GM23248 (cell line): ENCODE measurements around the gene TCTN2. TPM values are rescaled to one million over a fixed set of nuclear protein-coding genes. Genes with fewer than 3 reads are reported as not detected.

Experiments used
- DNase-seq: peaks from one replicate; pipeline ENCODE4 v3.0.0-alpha.2; 2015
- H2AFZ ChIP-seq: fragments of 200-600 bp; sonication (generic); 2 replicates; pipeline ENCODE4 v1.6.1; 2016; ENCODE audit warnings: antibody characterized with exemption
- H3F3A ChIP-seq: fragments of 200-600 bp; sonication (generic); 2 replicates; pipeline ENCODE4 v1.6.1; 2016; ENCODE audit warnings: mild to moderate bottlenecking, antibody characterized with exemption, mixed run types; ENCODE audit not compliant: insufficient read depth
- H3K27ac ChIP-seq: fragments of 200-600 bp; sonication (generic); 2 replicates; pipeline ENCODE4 v1.5.1; 2016; ENCODE audit warnings: mild to moderate bottlenecking
- H3K27me3 ChIP-seq: fragments of 200-600 bp; sonication (generic); replicated peaks from 2 replicates; pipeline ENCODE4 v1.6.1; 2016; ENCODE audit warnings: mild to moderate bottlenecking; ENCODE audit not compliant: insufficient read depth
- H3K36me3 ChIP-seq: fragments of 200-600 bp; sonication (generic); 2 replicates; pipeline ENCODE4 v1.6.1; 2016; ENCODE audit warnings: low read depth, mild to moderate bottlenecking
- H3K4me1 ChIP-seq: fragments of 200-600 bp; sonication (generic); 2 replicates; pipeline ENCODE4 v1.6.1; 2016; ENCODE audit warnings: mild to moderate bottlenecking; ENCODE audit not compliant: insufficient read depth
- H3K4me2 ChIP-seq: fragments of 200-600 bp; sonication (generic); one replicate; pipeline ENCODE4 v1.6.1; 2016; ENCODE audit warnings: mild to moderate bottlenecking; ENCODE audit not compliant: unreplicated experiment
- H3K4me3 ChIP-seq: fragments of 200-600 bp; sonication (generic); 2 replicates; pipeline ENCODE4 v1.5.1; 2016; ENCODE audit warnings: mild to moderate bottlenecking
- H3K79me2 ChIP-seq: fragments of 200-600 bp; sonication (generic); 2 replicates; pipeline ENCODE4 v1.6.1; 2016; ENCODE audit warnings: mild to moderate bottlenecking; ENCODE audit not compliant: insufficient read depth
- H3K9ac ChIP-seq: fragments of 200-600 bp; sonication (generic); 2 replicates; pipeline ENCODE4 v1.6.1; 2016; ENCODE audit warnings: mild to moderate bottlenecking
- H3K9me2 ChIP-seq: fragments of 200-600 bp; sonication (generic); 2 replicates; pipeline ENCODE4 v1.6.1; 2016; ENCODE audit warnings: mixed run types, mild to moderate bottlenecking, moderate library complexity; ENCODE audit not compliant: insufficient read depth
- H3K9me3 ChIP-seq: fragments of 200-600 bp; sonication (generic); one replicate; pipeline ENCODE4 v1.6.1; 2017; ENCODE audit warnings: low read depth
- H4K20me1 ChIP-seq: fragments of 200-600 bp; sonication (generic); 2 replicates; pipeline ENCODE4 v1.6.0; 2016; ENCODE audit not compliant: insufficient read depth
- EZH2 ChIP-seq: fragments of 200-600 bp; sonication (generic); IDR thresholded peaks from 2 replicates; pipeline ENCODE4 v1.6.1; 2018; ENCODE audit warnings: antibody characterized with exemption, mild to moderate bottlenecking; ENCODE audit not compliant: insufficient read depth, poor library complexity, severe bottlenecking
- EZH2phosphoT487 ChIP-seq: fragments of 200-600 bp; sonication (generic); IDR thresholded peaks from 2 replicates; pipeline ENCODE4 v1.6.1; 2018; ENCODE audit warnings: antibody characterized with exemption, moderate library complexity, mild to moderate bottlenecking, low read depth; ENCODE audit not compliant: insufficient read depth
- WGBS, 2 experiments: methylation state at CpG; one replicate each; pipeline ENCODE4 v1.1.6; 2015 to 2017; ENCODE audit warnings: low lambda C conversion rate in 2 of 2, low coverage in 1 of 2; ENCODE audit errors: missing lambda C conversion rate in 2 of 2; 5-methylcytosine and 5-hydroxymethylcytosine counted together
- in situ Hi-C: fragments of 300-500 bp; cut with MboI; formaldehyde crosslinking; loops from 2 replicates; pipeline ENCODE4 v1.15.0; 2020
- polyA plus RNA-seq: library from polyadenylated mRNA; unstranded; fragments of >200 nt; fragmentation: Nextera tagmentation; extraction: Ambion mirVana; gene quantifications from 2 replicates; pipeline ENCODE4 v1.2.1, GENCODE V29; 2016
- total RNA-seq: library from RNA; depleted of rRNA; stranded (reverse); fragments of >200 nt; shearing (Covaris generic); gene quantifications from 2 replicates; pipeline ENCODE4 v1.2.3, GENCODE V29; 2014

Gene TCTN2
- total and polyA plus RNA-seq, 2 experiments from 2014 or later: 5.0 to 9.3 TPM

DNA sequence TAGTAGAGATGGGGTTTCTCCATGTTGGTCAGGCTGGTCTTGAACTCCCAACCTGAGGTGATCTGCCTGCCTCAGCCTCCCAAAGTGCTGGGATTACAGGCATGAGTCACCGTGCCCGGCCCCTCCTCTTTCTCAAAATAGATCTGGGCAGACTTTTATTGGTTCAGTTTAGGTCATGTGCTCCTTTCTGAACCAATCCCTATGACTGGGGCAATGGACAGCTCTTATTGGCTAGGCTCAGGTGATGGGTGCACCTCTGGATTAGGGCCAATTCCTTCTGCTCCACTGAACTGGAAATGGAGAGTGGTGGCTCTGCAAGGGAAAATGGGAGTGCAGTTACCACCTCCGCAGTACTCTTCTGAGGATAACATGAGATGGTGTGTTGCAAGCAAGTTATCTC is 35.0 kb downstream of the TCTN2 start:
- TF ChIP-seq EZH2: no peak
- no peak for TF ChIP-seq EZH2phosphoT487
- H3K79me2 ChIP-seq: no peaks in the 10 kb centered on the region
- no peak overlapping the region for H3K4me2 ChIP-seq
- no peaks in the 10 kb centered on the region for H3K4me1 ChIP-seq
- 99 to 100% methylated on average over 3 of the region's 3 CpGs for WGBS, 2 experiments
- in situ Hi-C loops: no loop called here
- H3K4me3 ChIP-seq: no peak overlapping the region
- no peaks in the 10 kb centered on the region for H3K9me3 ChIP-seq
- no peak overlapping the region for H2AFZ ChIP-seq
- no peaks in the 10 kb centered on the region for H4K20me1 ChIP-seq
- H3K36me3 ChIP-seq: peaks cover 5% of the 10 kb centered on the region; the same call in 1 of the 2 replicates
- H3F3A ChIP-seq: peaks cover 3% of the 10 kb centered on the region; the same call in 1 of the 2 replicates
- H3K27ac ChIP-seq: no peak overlapping the region
- no peaks in the 10 kb centered on the region for H3K27me3 ChIP-seq
- H3K9ac ChIP-seq: no peak overlapping the region
- no peak for DNase-seq
- no peaks in the 10 kb centered on the region for H3K9me2 ChIP-seq

DNA sequence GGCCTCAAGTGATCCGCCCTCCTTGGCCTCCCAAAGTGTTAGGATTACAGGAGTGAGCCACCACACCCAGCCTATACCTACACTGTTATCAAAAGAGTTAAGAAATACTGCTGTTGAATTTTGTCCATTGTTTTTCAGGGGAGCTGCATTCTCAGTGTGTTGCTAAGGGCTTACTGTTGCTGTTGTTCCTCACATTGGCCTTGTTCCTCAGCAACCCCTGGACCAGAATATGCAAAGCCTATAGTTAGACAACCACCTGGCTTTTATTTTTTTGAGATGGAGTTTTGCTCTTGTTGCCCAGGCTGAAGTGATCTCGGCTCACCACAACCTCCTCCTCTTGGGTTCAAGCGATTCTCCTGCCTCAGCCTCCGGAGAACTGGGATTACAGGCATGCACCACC is 36.6 kb downstream of the TCTN2 start:
- Histone ChIP-seq H3K79me2 (peaks cover 1% of the 10 kb centered on the region), H3K4me1 (no peaks in the 10 kb centered on the region), H3K27ac (no peak overlapping the region), H3K27me3 (no peaks in the 10 kb centered on the region), H3K9ac (no peak overlapping the region), H3K9me2 (no peaks in the 10 kb centered on the region), H3K36me3 (peaks cover 5% of the 10 kb centered on the region; the same call in 1 of the 2 replicates), H3K9me3 (no peaks in the 10 kb centered on the region), H2AFZ (no peak overlapping the region), H3K4me2 (no peak overlapping the region), H3F3A (peaks cover 7% of the 10 kb centered on the region; the same call in 1 of the 2 replicates), H4K20me1 (no peaks in the 10 kb centered on the region), H3K4me3 (no peak overlapping the region)
- no peak for TF ChIP-seq EZH2phosphoT487
- TF ChIP-seq EZH2: no peak
- in situ Hi-C loops: no loop called here
- DNase-seq: no peak
- WGBS, 2 experiments: 91 to 95% methylated on average over 4 of the region's 4 CpGs

DNA sequence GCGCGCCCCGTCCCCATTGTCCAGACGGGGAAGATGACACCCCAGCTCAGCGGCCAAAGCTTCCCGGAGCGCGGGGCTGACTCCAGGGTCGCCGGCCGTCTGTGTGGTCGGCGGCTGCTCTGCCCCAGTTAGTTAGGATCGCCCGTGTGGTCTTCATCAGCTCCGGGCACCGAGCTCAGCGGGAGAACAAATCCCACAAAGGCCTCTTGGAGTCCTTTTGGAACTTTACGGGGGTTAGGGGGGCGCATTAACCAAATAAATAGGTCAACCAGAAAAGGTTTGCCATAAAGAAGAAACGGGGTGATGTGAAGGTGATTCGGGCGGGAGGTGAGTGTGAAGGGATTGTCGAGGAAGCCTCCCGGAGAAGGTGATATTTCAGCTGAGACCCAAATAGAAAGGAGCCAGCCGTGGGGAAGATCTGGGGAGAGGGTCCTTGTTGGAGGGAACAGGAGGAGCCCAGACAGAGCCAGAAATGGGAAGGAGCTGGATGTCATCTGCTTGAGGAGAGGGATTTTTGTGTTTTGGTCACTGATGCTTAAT is 41.9 kb downstream of the TCTN2 start:
- WGBS, 2 experiments: 2 to 3% methylated on average over 18 to 26 of the region's 26 CpGs
- DNase-seq: peak; percentile 45

DNA sequence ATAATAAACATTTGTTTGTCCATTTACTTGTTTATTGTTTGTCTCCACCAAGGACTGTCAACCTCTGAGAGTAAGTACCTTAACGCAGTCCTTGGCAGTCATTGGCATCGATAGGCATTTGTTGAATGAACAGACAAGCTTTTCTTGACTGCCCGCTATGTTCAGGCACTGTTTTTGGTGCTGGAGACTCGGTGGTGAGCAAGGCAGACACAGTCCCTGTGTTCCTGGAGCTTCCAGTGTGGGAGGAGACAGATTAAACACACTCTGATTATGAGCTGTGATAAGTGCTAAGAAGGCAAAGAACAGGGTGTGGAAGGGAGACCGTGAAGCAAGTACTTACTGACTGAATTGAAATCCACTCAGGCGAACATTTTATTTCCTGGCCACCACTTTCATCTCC is 42.5 kb downstream of the TCTN2 start:
- DNase-seq: peak; percentile 48
- Histone ChIP-seq H3K9me2 (no peaks in the 10 kb centered on the region), H3K27me3 (no peaks in the 10 kb centered on the region), H3K4me2 (peak overlapping the region; percentile 91), H3K79me2 (peaks cover 52% of the 10 kb centered on the region), H3K9me3 (no peaks in the 10 kb centered on the region), H3F3A (peaks cover 21% of the 10 kb centered on the region; the same call in 1 of the 2 replicates), H3K36me3 (no peaks in the 10 kb centered on the region), H3K27ac (no peak overlapping the region; the same call in 1 of the 2 replicates), H3K4me1 (peaks cover 13% of the 10 kb centered on the region; the same call in 1 of the 2 replicates), H4K20me1 (no peaks in the 10 kb centered on the region), H2AFZ (peak overlapping the region; percentile 82), H3K9ac (peak overlapping the region; percentile 87), H3K4me3 (peak overlapping the region; percentile 90)
- 34 to 35% methylated on average over 6 of the region's 6 CpGs for WGBS, 2 experiments
- in situ Hi-C loops: no loop called here
- TF ChIP-seq EZH2phosphoT487: no peak
- no peak for TF ChIP-seq EZH2

More for the DNA sequence above, 41.9 kb downstream of the TCTN2 start:
- no peaks in the 10 kb centered on the region for H3K9me3 ChIP-seq
- peak overlapping the region; percentile 14 for H3K27ac ChIP-seq
- peak overlapping the region; percentile 87 for H3K9ac ChIP-seq
- peak overlapping the region; percentile 90 for H3K4me3 ChIP-seq
- H2AFZ ChIP-seq: peak overlapping the region; percentile 82
- no peaks in the 10 kb centered on the region for H3K36me3 ChIP-seq
- peak overlapping the region; percentile 91 for H3K4me2 ChIP-seq
- peaks cover 47% of the 10 kb centered on the region for H3K79me2 ChIP-seq
- no peaks in the 10 kb centered on the region for H3K9me2 ChIP-seq
- H3K4me1 ChIP-seq: peaks cover 13% of the 10 kb centered on the region; the same call in 1 of the 2 replicates
- in situ Hi-C loops: no loop called here
- TF ChIP-seq EZH2 (no peak), EZH2phosphoT487 (no peak)
- peaks cover 21% of the 10 kb centered on the region; the same call in 1 of the 2 replicates for H3F3A ChIP-seq
- H3K27me3 ChIP-seq: no peaks in the 10 kb centered on the region
- H4K20me1 ChIP-seq: no peaks in the 10 kb centered on the region
